ENCODE data around the gene TMEM130. TPM values are rescaled to one million over a fixed set of nuclear protein-coding genes. Genes with fewer than 3 reads are reported as not detected.

TMEM130 gene
- total and polyA plus RNA-seq, 10 of the 15 experiments (the other 5 are each of a cell fraction or from before 2014, with no cell fraction given) = 0.04 to 0.15 (median 0.11) TPM; not detected in 7

- TF ChIP-seq ESRRA (IDR thresholded peaks at IDR 0.05; ENCODE audit: low read length) (no peak), SMAD1 (IDR thresholded peaks at IDR 0.05; ENCODE audit: low read depth, partially characterized antibody) (no peak)
Measured at GRCh38 chr7:98909487-98909886, 39.7 kb upstream of the TMEM130 start (continued).

- ChIA-PET POLR2A (interaction anchor here (1.0 kb wide), 1 partner anchor 12 kb away, joined by 3 read pairs; no protein-coding TSS in a partner anchor), CTCF (interaction anchor here (1.4 kb wide), 1 partner anchor 17 kb away, joined by 6 read pairs; no protein-coding TSS in a partner anchor), SMC1A (ENCODE audit: uncharacterized antibody, unreplicated experiment) (no interaction called here), RAD21 (ENCODE audit: unreplicated experiment) (interaction anchor here (0.7 kb wide), 1 partner anchor 14 kb away, joined by 4 read pairs; no protein-coding TSS in a partner anchor)
- FAIRE-seq = no peak
- no peaks in the 10 kb centered on the region for H4K20me1 ChIP-seq (ENCODE audit: control insufficient read depth, insufficient read depth)
- BruUV-seq (replicated peaks) = no TSS peak
- no peaks in the 10 kb centered on the region for H3K79me2 ChIP-seq (ENCODE audit: control insufficient read depth, insufficient read depth, low read length)
- no peaks in the 10 kb centered on the region for H3K4me1 ChIP-seq (ENCODE audit: control insufficient read depth, insufficient read depth, low read length)
- no peak overlapping the region for H3K9ac ChIP-seq (ENCODE audit: control insufficient read depth, insufficient read depth, low read length)
- in situ Hi-C loops (cut with MboI) (no loop called here), intact Hi-C loops (cut with micrococcal nuclease; ENCODE audit: unreplicated experiment) (no loop called here)
- no peak overlapping the region for H2AFZ ChIP-seq (ENCODE audit: control insufficient read depth, low read depth, low read length)
- no peak overlapping the region for H3K4me2 ChIP-seq (ENCODE audit: control insufficient read depth, insufficient read depth)
- no peak for DNase-seq (ENCODE audit: low read depth, low spot score)
- H3K36me3 ChIP-seq (ENCODE audit: control insufficient read depth in 2 of 2, insufficient read depth in 2 of 2, low read length in 1 of 2) = peaks cover 21 to 34% of the 10 kb centered on the region in 2 experiments
- no peaks in the 10 kb centered on the region for H3K9me3 ChIP-seq (replicated peaks; ENCODE audit: control insufficient read depth, insufficient read depth, low read length)
- TF ChIP-seq POLR2AphosphoS5 (IDR thresholded peaks at IDR 0.05; ENCODE audit: low read length) (peak; percentile 19; the same call in 1 of the 2 replicates), MAX (IDR thresholded peaks at IDR 0.05; ENCODE audit: low read depth, low read length) (no peak), ZNF217 (IDR thresholded peaks at IDR 0.05) (no peak)
- no peak overlapping the region for H3K4me3 ChIP-seq
- no peak for ATAC-seq
- no peaks in the 10 kb centered on the region for H3K27me3 ChIP-seq (replicated peaks in 1 of 2; ENCODE audit: control insufficient read depth in 2 of 2, insufficient read depth in 2 of 2, low read length in 1 of 2)
- WGBS (ENCODE audit: insufficient coverage, insufficient replicate concordance, low lambda C conversion rate, missing lambda C conversion rate) = 98% methylated on average over 19 of the region's 19 CpGs
- H3K27ac ChIP-seq (ENCODE audit: control insufficient read depth, insufficient read depth) = no peak overlapping the region
Measured at GRCh38 chr7:98908585-98908984, 38.8 kb upstream of the TMEM130 start.

GRCh38 chr7:98907570-98907969 lies 37.8 kb upstream of the TMEM130 start:
- Histone ChIP-seq H4K20me1 (ENCODE audit: control insufficient read depth, insufficient read depth) (no peaks in the 10 kb centered on the region), H3K27ac (ENCODE audit: control insufficient read depth, insufficient read depth) (no peak overlapping the region), H2AFZ (ENCODE audit: control insufficient read depth, low read depth, low read length) (no peak overlapping the region), H3K9me3 (replicated peaks; ENCODE audit: control insufficient read depth, insufficient read depth, low read length) (no peaks in the 10 kb centered on the region), H3K79me2 (ENCODE audit: control insufficient read depth, insufficient read depth, low read length) (no peaks in the 10 kb centered on the region), H3K36me3 (ENCODE audit: control insufficient read depth in 2 of 2, insufficient read depth in 2 of 2, low read length in 1 of 2) (peaks cover 20 to 33% of the 10 kb centered on the region in 2 experiments), H3K4me3 (no peak overlapping the region), H3K4me1 (ENCODE audit: control insufficient read depth, insufficient read depth, low read length) (no peaks in the 10 kb centered on the region), H3K27me3 (replicated peaks in 1 of 2; ENCODE audit: control insufficient read depth in 2 of 2, insufficient read depth in 2 of 2, low read length in 1 of 2) (no peaks in the 10 kb centered on the region), H3K4me2 (ENCODE audit: control insufficient read depth, insufficient read depth) (no peak overlapping the region), H3K9ac (ENCODE audit: control insufficient read depth, insufficient read depth, low read length) (no peak overlapping the region)
- no peak for TF ChIP-seq CBX5 (IDR thresholded peaks at IDR 0.05; ENCODE audit: low read depth)
- TF ChIP-seq KLF5 (IDR thresholded peaks at IDR 0.05; ENCODE audit: partially characterized antibody) = no peak
- no peak for TF ChIP-seq IRF3 (IDR thresholded peaks at IDR 0.05)
- TF ChIP-seq STAT1 (conservative IDR thresholded peaks at IDR 0.05) = no peak
- TF ChIP-seq SIX5 (IDR thresholded peaks at IDR 0.05; ENCODE audit: low read depth, low read length, severe bottlenecking) = no peak
- no peak for TF ChIP-seq DPF2 (IDR thresholded peaks at IDR 0.05)
- no peak for TF ChIP-seq POLR2A (IDR thresholded peaks at IDR 0.05; ENCODE audit: low read depth, low read length)
- TF ChIP-seq IKZF2 (IDR thresholded peaks at IDR 0.05) = no peak
- no peak for TF ChIP-seq NR2C2 (IDR thresholded peaks at IDR 0.05; ENCODE audit: borderline replicate concordance, control insufficient read depth, insufficient read length, low read depth)
- no peak for TF ChIP-seq SPI1 (IDR thresholded peaks at IDR 0.05; ENCODE audit: borderline replicate concordance, insufficient read depth, low read depth, low read length)
- no peak for TF ChIP-seq SREBF1 (IDR thresholded peaks at IDR 0.05; ENCODE audit: low read length)
- FAIRE-seq = no peak
- no peak for ATAC-seq
- in situ Hi-C loops (cut with MboI) (no loop called here), intact Hi-C loops (cut with micrococcal nuclease; ENCODE audit: unreplicated experiment) (no loop called here)
- WGBS (ENCODE audit: insufficient coverage, insufficient replicate concordance, low lambda C conversion rate, missing lambda C conversion rate) = 91% methylated on average over 5 of the region's 5 CpGs
- ChIA-PET CTCF (interaction anchor here (0.6 to 1.4 kb wide), 2 partner anchors 16 to 36 kb away, joined by 3 to 6 read pairs; no protein-coding TSS in a partner anchor), POLR2A (no interaction called here), SMC1A (ENCODE audit: uncharacterized antibody, unreplicated experiment) (no interaction called here), RAD21 (ENCODE audit: unreplicated experiment) (interaction anchor here (0.6 kb wide), 1 partner anchor 812 kb away, joined by 3 read pairs; no protein-coding TSS in a partner anchor)
- no peak for DNase-seq (ENCODE audit: low read depth, low spot score)
- no TSS peak for BruUV-seq (replicated peaks)

All from GM12878 (cell line).